HG03108 (cell line): ENCODE results near the gene PDGFRA.

Source experiments
- ATAC-seq: cut with Tn5 transposase; IDR thresholded peaks from one replicate; pipeline ENCODE4 v1.9.1; 2021; ENCODE audit warnings: moderate library complexity; ENCODE audit not compliant: unreplicated experiment

The PDGFRA gene

GRCh38 chr4:54228961-54229501, at the start of gene PDGFRA:
Gene PDGFRA (plus strand): TSS chr4:54229293. CDS start chr4:54258769, 29,476 bp downstream.
- no peak for ATAC-seq

GRCh38 chr4:54184581-54184980, 44.5 kb upstream of the PDGFRA start:
- ATAC-seq: no peak

- no peak for ATAC-seq
Measured at GRCh38 chr4:54185044-54185780, 43.9 kb upstream of the PDGFRA start.

- no peak for ATAC-seq
Measured at GRCh38 chr4:54185866-54186265, 43.2 kb upstream of the PDGFRA start.

- no peak for ATAC-seq
Measured at GRCh38 chr4:54186371-54186770, 42.7 kb upstream of the PDGFRA start.

- no peak for ATAC-seq
Measured at GRCh38 chr4:54187148-54187547, 41.9 kb upstream of the PDGFRA start.

- ATAC-seq: no peak
Measured at GRCh38 chr4:54189140-54189539, 40.0 kb upstream of the PDGFRA start.

GRCh38 chr4:54192811-54193210, 36.3 kb upstream of the PDGFRA start:
- no peak for ATAC-seq

GRCh38 chr4:54197926-54198325, 31.2 kb upstream of the PDGFRA start:
- no peak for ATAC-seq

GRCh38 chr4:54199919-54200318, 29.2 kb upstream of the PDGFRA start:
- no peak for ATAC-seq

- no peak for ATAC-seq
Measured at GRCh38 chr4:54209617-54210016, 19.5 kb upstream of the PDGFRA start.

- ATAC-seq: no peak
Measured at GRCh38 chr4:54213001-54213400, 16.1 kb upstream of the PDGFRA start.

- no peak for ATAC-seq
Measured at GRCh38 chr4:54213761-54214160, 15.3 kb upstream of the PDGFRA start.

GRCh38 chr4:54215379-54216077, 13.6 kb upstream of the PDGFRA start:
- ATAC-seq: no peak

GRCh38 chr4:54217642-54218495, 11.2 kb upstream of the PDGFRA start:
- ATAC-seq: peak; percentile 69

GRCh38 chr4:54218736-54219135, 10.4 kb upstream of the PDGFRA start:
- ATAC-seq: no peak

GRCh38 chr4:54224996-54225597, 4.0 kb upstream of the PDGFRA start:
- ATAC-seq: no peak

- ATAC-seq: no peak
Measured at GRCh38 chr4:54225598-54226403, 3.3 kb upstream of the PDGFRA start.

- ATAC-seq: no peak
Measured at GRCh38 chr4:54226404-54227255, 2.5 kb upstream of the PDGFRA start.
